LNCaP clone FGC (cell line): ENCODE data around the gene NSL1.
"Not testable (repeated sequence)": the region's sequence is repeated elsewhere in the genome, so short reads cannot be mapped to it uniquely, and the experiment has no call there.

Experiments
- DNase-seq: peaks from one replicate; pipeline ENCODE4 v3.0.0-alpha.2; 2011; ENCODE audit warnings: low read depth
- H3K4me3 ChIP-seq: 2 replicates; pipeline ENCODE4 v1.5.1; 2011; ENCODE audit warnings: mild to moderate bottlenecking, low read depth, low read length, control low read depth
- TF ChIP-seq, protein P1 (sequence below): IDR thresholded peaks from 2 replicates; pipeline ENCODE4 v1.5.1; 2012; ENCODE audit warnings: mild to moderate bottlenecking; ENCODE audit not compliant: control insufficient read depth, insufficient read depth; ENCODE audit errors: extremely low read depth

NSL1 gene, protein sequence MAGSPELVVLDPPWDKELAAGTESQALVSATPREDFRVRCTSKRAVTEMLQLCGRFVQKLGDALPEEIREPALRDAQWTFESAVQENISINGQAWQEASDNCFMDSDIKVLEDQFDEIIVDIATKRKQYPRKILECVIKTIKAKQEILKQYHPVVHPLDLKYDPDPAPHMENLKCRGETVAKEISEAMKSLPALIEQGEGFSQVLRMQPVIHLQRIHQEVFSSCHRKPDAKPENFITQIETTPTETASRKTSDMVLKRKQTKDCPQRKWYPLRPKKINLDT

DNA sequence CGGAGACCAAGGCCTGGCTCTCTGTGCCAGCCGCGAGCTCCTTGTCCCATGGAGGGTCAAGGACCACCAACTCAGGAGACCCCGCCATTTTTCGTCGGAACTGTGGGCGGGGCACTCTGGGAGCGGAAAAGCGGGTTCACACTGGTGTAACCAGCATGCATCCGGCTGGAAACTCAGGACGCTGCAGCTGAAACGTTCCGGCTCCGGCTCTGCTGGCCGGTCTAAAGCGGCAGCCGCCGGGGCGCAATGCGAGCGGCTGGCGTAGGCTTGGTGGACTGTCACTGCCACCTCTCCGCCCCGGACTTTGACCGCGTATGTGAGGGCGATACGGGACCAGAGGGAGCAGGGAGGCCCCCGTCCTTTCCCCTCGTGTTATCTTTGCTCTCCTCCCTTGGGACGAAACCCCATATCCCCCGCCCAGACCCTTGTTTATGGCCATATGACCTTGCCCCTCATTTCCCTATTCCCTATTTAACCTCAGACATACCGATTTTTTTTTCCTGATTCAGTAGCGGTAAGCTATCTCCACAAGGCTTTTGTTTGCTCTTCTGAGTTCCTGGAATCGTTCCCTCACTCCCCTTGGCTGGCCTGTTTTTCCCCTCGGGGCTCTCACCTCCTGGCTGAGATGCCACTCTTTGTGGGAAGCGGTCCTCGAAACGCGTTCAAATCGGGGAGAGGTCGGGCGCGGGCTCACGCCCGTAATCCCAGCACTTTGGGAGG lies at the start of gene NSL1, which contains the start of gene TATDN3:
TSS of gene NSL1 (minus strand) at position 102 of the 720 bp plus-strand sequence. CDS start at position 88, 14 bp downstream.
TSS of gene TATDN3 (plus strand) at position 219 of the 720 bp plus-strand sequence. CDS start at position 247, 28 bp downstream.
- DNase-seq: peak; percentile 81
- peak within 1 kb of the TSS; percentile 96 for H3K4me3 ChIP-seq
- TF ChIP-seq, protein P1, sequence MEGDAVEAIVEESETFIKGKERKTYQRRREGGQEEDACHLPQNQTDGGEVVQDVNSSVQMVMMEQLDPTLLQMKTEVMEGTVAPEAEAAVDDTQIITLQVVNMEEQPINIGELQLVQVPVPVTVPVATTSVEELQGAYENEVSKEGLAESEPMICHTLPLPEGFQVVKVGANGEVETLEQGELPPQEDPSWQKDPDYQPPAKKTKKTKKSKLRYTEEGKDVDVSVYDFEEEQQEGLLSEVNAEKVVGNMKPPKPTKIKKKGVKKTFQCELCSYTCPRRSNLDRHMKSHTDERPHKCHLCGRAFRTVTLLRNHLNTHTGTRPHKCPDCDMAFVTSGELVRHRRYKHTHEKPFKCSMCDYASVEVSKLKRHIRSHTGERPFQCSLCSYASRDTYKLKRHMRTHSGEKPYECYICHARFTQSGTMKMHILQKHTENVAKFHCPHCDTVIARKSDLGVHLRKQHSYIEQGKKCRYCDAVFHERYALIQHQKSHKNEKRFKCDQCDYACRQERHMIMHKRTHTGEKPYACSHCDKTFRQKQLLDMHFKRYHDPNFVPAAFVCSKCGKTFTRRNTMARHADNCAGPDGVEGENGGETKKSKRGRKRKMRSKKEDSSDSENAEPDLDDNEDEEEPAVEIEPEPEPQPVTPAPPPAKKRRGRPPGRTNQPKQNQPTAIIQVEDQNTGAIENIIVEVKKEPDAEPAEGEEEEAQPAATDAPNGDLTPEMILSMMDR: 0 out of 2 replicates have a peak, but pooled peaks have one; percentile 2

- TF ChIP-seq, protein P1: no peak
- no peak for DNase-seq
- H3K4me3 ChIP-seq: no peak overlapping the region
Measured at GRCh38 chr1:212838145-212838544, 46.6 kb upstream of the NSL1 start.

GRCh38 chr1:212833211-212834207 lies 41.9 kb upstream of the NSL1 start:
- H3K4me3 ChIP-seq, DNase-seq: not testable (repeated sequence)

- TF ChIP-seq, protein P1: no peak
- H3K4me3 ChIP-seq: no peak overlapping the region
- DNase-seq: no peak
Measured at GRCh38 chr1:212828395-212828794, 36.8 kb upstream of the NSL1 start.

- TF ChIP-seq, protein P1: no peak
- DNase-seq: no peak
- no peak overlapping the region for H3K4me3 ChIP-seq
Measured at GRCh38 chr1:212827831-212828278, 36.3 kb upstream of the NSL1 start.

DNA sequence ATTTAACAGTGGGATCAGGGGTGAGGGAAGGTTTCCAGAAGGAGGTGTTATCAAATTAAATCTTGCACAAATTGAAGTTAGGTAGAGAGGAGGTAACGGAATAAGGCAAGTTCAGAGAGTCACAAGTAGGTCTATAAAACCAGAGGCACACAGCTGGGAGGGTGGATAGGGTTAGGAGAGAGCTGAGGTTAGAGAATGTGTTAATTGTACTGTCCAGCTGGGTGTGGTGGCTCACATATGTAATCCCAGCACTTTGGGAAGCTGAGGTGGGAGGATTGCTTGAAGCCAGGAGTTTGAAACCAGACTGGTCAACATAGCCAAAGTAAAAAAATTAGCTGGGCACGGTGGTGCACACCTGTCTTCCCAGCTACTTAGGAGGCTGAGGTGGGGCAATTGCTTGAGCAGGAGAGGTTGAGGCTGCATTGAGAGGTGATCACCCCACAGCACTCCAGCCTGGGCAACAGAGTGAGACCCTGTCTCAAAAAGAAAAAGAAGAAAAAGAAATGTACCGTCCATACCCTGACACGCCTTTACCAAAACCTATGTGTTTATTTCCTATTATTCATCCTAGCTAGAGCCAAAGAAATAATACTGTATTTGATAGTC lies 35.7 kb upstream of the NSL1 start:
- DNase-seq: no peak
- TF ChIP-seq, protein P1: no peak
- H3K4me3 ChIP-seq: no peak overlapping the region
